Measurements from ENCODE around the gene RGS16. TPM values are rescaled to one million over a fixed set of nuclear protein-coding genes. Genes with fewer than 3 reads are reported as not detected.

Gene RGS16
- total RNA-seq, 4 donors from 2014 or later, result 1.1 to 2.2 (median 1.3) TPM

DNA sequence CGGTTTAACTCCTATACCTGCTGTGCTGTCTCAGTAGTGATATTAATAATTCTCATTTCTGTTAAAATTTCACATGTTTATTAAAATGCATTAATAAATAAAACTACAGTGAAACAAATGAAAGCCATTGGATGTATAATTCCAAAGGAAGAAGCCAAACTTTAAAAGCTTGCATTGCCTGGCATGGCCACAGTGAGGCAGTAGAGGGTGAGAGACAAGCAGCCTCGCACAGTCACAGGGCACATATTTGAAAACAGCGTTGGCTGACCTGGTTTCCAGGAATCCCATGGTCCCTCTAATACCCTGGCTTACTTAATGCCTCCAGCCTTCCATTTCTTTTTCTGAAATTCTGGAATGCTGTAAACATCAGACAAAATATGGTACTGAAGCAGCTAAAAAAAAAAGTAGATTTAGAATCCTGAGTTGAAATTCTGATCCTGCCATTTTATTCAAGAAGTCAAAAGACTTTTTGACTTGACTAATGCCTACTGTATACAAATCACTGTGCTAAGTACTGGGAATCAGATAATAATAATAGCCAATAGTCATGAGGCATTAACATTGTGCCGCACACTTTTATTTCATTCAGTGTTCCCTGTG lies 8.4 kb downstream of the RGS16 start:
- 36 to 40% methylated on average over 4 of the region's 4 CpGs for WGBS, 2 donors
- peaks cover 0 to 11% (median 0%) of the 10 kb centered on the region in 3 donors for H3K4me1 ChIP-seq
- peaks cover 0 to 14% (median 0%) of the 10 kb centered on the region in 3 donors for H3K36me3 ChIP-seq
- peak overlapping the region in 1 of 4 donors; percentile 41 for H3K27ac ChIP-seq
- H3K27me3 ChIP-seq, result no peaks in the 10 kb centered on the region
- DNase-seq, result no peak
- intact Hi-C loops (cut with DNase I), result loop anchor here (10.0 kb wide), 1 partner anchor 511 kb away; no protein-coding TSS in a partner anchor
- no peak overlapping the region for H3K4me3 ChIP-seq
- no peaks in the 10 kb centered on the region for H3K9me3 ChIP-seq
- TF ChIP-seq POLR2A (IDR thresholded peaks at IDR 0.05), result no peak
- TF ChIP-seq, protein P1, sequence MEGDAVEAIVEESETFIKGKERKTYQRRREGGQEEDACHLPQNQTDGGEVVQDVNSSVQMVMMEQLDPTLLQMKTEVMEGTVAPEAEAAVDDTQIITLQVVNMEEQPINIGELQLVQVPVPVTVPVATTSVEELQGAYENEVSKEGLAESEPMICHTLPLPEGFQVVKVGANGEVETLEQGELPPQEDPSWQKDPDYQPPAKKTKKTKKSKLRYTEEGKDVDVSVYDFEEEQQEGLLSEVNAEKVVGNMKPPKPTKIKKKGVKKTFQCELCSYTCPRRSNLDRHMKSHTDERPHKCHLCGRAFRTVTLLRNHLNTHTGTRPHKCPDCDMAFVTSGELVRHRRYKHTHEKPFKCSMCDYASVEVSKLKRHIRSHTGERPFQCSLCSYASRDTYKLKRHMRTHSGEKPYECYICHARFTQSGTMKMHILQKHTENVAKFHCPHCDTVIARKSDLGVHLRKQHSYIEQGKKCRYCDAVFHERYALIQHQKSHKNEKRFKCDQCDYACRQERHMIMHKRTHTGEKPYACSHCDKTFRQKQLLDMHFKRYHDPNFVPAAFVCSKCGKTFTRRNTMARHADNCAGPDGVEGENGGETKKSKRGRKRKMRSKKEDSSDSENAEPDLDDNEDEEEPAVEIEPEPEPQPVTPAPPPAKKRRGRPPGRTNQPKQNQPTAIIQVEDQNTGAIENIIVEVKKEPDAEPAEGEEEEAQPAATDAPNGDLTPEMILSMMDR (IDR thresholded peaks at IDR 0.05), result peak; percentile 57 to 89 (median 83)

DNA sequence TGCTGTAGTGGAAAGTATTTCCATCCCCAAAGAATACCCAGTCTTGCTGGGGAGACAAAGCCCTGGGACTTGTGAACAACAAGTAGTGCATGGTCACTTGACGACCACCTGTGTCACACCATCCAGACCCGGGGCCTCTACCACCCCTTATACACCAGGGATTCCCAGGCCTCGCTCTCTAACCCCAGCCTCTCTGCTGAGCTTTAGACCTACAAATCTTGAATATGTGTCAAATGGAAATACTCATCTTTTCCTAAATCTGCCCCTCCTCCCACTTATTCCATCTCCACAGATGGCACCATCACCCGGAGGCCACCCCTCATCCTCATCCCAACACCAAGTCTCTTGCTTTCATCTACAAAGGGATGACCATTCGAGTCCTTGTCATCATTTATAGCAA lies 14.3 kb downstream of the RGS16 start:
- intact Hi-C loops (cut with DNase I), result loop anchor here (10.0 kb wide), 1 partner anchor 505 kb away; no protein-coding TSS in a partner anchor
- H3K36me3 ChIP-seq, result peaks cover 0 to 10% (median 0%) of the 10 kb centered on the region in 3 donors
- TF ChIP-seq, protein P1 (IDR thresholded peaks at IDR 0.05), result no peak
- no peak for TF ChIP-seq POLR2A (IDR thresholded peaks at IDR 0.05)
- peaks cover 10 to 22% (median 10%) of the 10 kb centered on the region in 3 donors for H3K4me1 ChIP-seq
- no peaks in the 10 kb centered on the region for H3K9me3 ChIP-seq
- no peak overlapping the region for H3K4me3 ChIP-seq
- peak overlapping the region in 1 of 4 donors; percentile 94 for H3K27ac ChIP-seq
- no peaks in the 10 kb centered on the region for H3K27me3 ChIP-seq
- no peak for DNase-seq
- WGBS, 2 donors, result 88 to 92% methylated on average over 5 of the region's 5 CpGs

DNA sequence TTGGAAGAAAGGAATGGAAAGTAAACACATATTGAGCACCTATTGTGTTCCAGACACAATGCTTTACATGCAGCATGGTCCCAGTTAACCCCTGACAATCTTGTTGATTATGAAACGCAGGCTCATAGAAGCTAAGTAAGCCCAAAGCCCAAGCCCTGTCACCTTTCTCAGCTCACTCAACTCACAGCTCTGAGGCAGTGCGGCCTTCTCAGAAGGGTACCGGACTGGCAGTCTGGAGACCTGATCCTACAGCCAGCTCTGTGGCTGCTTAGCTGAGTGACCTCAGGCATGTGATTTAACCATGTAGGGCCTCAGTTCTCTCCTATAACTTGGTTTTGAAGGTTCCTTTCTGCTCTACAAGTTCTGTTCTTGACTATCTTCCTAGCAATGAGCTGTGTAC lies 14.7 kb downstream of the RGS16 start:
- peaks cover 10 to 26% (median 10%) of the 10 kb centered on the region in 3 donors for H3K4me1 ChIP-seq
- WGBS, 2 donors, result 76 to 87% methylated on average over 3 of the region's 3 CpGs
- H3K36me3 ChIP-seq, result peaks cover 0 to 10% (median 0%) of the 10 kb centered on the region in 3 donors
- intact Hi-C loops (cut with DNase I), result no loop called here
- TF ChIP-seq POLR2A (IDR thresholded peaks at IDR 0.05), result no peak
- TF ChIP-seq, protein P1 (IDR thresholded peaks at IDR 0.05), result no peak
- H3K27ac ChIP-seq, result peak overlapping the region; percentile 94 to 97 (median 96)
- DNase-seq, result no peak
- peak overlapping the region; percentile 63 to 85 (median 74) for H3K4me3 ChIP-seq
- no peaks in the 10 kb centered on the region for H3K27me3 ChIP-seq
- H3K9me3 ChIP-seq, result no peaks in the 10 kb centered on the region

DNA sequence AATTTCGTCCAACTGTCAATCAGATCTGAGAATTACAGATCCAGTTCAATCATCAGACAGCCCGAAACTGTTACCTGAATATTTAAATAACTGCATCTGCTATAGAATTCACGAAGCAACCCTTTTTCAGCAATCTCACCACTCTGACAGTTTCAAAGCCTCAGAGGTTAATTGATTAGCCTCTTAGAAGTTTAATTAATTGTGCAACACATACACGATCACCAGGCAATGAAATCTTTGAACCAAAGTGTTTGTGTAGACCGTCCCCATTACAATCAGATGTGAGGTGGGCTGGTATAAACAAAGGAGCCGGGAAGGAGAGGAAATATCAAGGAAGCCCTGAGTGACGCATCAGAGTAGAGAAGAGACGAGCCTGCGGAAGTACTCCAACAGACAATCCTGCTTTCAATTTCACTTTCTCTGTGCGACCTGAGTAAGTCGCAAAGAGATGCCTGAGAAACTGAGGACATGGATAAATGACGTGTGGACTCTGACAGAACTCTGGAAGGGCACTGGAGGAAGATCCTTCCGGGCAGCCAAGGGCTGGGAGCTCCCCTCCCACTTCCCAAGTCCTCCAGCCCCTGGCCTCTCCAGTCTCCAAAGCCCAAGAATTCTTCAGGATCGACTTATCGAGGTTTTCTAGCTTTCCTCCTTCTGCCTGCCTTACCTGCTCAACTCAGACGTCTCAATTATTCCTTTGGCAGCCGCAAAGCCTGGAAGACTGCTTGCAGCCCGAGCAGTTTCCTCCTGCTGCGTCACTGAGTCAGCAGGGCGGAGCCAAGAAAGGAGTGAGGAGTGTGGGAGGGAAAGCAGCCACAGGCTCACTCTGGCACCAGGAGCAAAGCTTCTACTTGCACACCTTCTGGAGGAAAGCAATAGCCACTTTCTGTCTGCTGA lies 15.4 kb downstream of the RGS16 start, which contains the start of gene RNASEL:
Gene RNASEL, minus strand, starts transcription at position 757 of the 897 bp plus-strand sequence. CDS start 2,450 bp downstream, outside the sequence.
- no peaks in the 10 kb centered on the region for H3K27me3 ChIP-seq
- peaks cover 10 to 34% (median 13%) of the 10 kb centered on the region in 3 donors for H3K4me1 ChIP-seq
- H3K9me3 ChIP-seq, result no peaks in the 10 kb centered on the region
- peaks cover 0 to 13% (median 0%) of the 10 kb centered on the region in 3 donors for H3K36me3 ChIP-seq
- peak within 1 kb of the TSS; percentile 94 to 97 (median 96) for H3K27ac ChIP-seq
- intact Hi-C loops (cut with DNase I), result no loop called here
- peak within 1 kb of the TSS; percentile 63 to 85 (median 74) for H3K4me3 ChIP-seq
- WGBS, 2 donors, result 3 to 4% methylated on average over 18 to 20 of the region's 20 CpGs
- TF ChIP-seq, protein P1 (IDR thresholded peaks at IDR 0.05), result no peak
- peak in 1 of 4 donors; percentile 40 for TF ChIP-seq POLR2A (IDR thresholded peaks at IDR 0.05)
- DNase-seq, result no peak
